Neural cell (in vitro differentiated cells): ENCODE data around the gene RGS3. TPM values are rescaled to one million over a fixed set of nuclear protein-coding genes. Genes with fewer than 3 reads are reported as not detected.

Source experiments
- H2AFZ ChIP-seq: fragments of 200-600, 300-800 bp; sonication (generic), shearing (Covaris generic); 2 replicates; pipeline ENCODE4 v1.6.0; 2014; ENCODE audit warnings: low read depth, mild to moderate bottlenecking, antibody characterized with exemption, low read length, moderate library complexity
- H3F3A ChIP-seq: fragments of 200-600 bp; shearing (Covaris generic); 2 replicates; pipeline ENCODE4 v1.6.1; 2016; ENCODE audit warnings: mild to moderate bottlenecking, moderate library complexity, mixed read lengths, antibody characterized with exemption, low read length; ENCODE audit not compliant: insufficient read depth, poor library complexity, severe bottlenecking
- H3K27ac ChIP-seq: fragments of 200-600, 300-800 bp; sonication (generic), shearing (Covaris generic); 2 replicates; pipeline ENCODE4 v1.5.1; 2014; ENCODE audit warnings: mild to moderate bottlenecking, low read length, moderate library complexity
- H3K27me3 ChIP-seq: fragments of 300-800, 200-600 bp; sonication (generic), shearing (Covaris generic); 2 replicates; pipeline ENCODE4 v1.6.0; 2014; ENCODE audit warnings: mild to moderate bottlenecking, low read depth, low read length, moderate library complexity; ENCODE audit not compliant: insufficient read depth
- H3K36me3 ChIP-seq: fragments of 300-800, 200-600 bp; sonication (generic), shearing (Covaris generic); 2 replicates; pipeline ENCODE4 v1.5.1; 2014; ENCODE audit warnings: mild to moderate bottlenecking, antibody characterized with exemption, low read length, moderate library complexity; ENCODE audit not compliant: insufficient read depth
- H3K4me2 ChIP-seq: fragments of 300-800, 200-600 bp; sonication (generic), shearing (Covaris generic); 2 replicates; pipeline ENCODE4 v1.6.0; 2014; ENCODE audit warnings: mild to moderate bottlenecking, low read length
- H3K4me3 ChIP-seq: fragments of 300-800, 200-600 bp; sonication (generic), shearing (Covaris generic); 2 replicates; pipeline ENCODE4 v1.5.1; 2014; ENCODE audit warnings: mild to moderate bottlenecking, low read length, moderate library complexity
- H3K79me2 ChIP-seq: fragments of 200-600 bp; shearing (Covaris generic); replicated peaks from 2 replicates; pipeline ENCODE4 v1.6.0; 2014; ENCODE audit warnings: mild to moderate bottlenecking, low read length, moderate library complexity; ENCODE audit not compliant: insufficient read depth
- H3K9ac ChIP-seq: fragments of 300-800, 200-600 bp; sonication (generic), shearing (Covaris generic); 2 replicates; pipeline ENCODE4 v1.6.1; 2016; ENCODE audit warnings: mild to moderate bottlenecking, low read length, mixed read lengths
- H3K9me2 ChIP-seq: fragments of 200-600 bp; shearing (Covaris generic); 2 replicates; pipeline ENCODE4 v1.6.1; 2016; ENCODE audit warnings: mild to moderate bottlenecking, low read length, mixed read lengths; ENCODE audit not compliant: insufficient read depth
- H3K9me3 ChIP-seq: fragments of 200-600, 300-800 bp; sonication (generic), shearing (Covaris generic); 2 replicates; pipeline ENCODE4 v1.6.1; 2016; ENCODE audit warnings: mild to moderate bottlenecking, mixed run types, low read length, moderate library complexity, mixed read lengths
- H4K20me1 ChIP-seq: fragments of 200-600 bp; shearing (Covaris generic); 2 replicates; pipeline ENCODE4 v1.6.1; 2016; ENCODE audit warnings: mild to moderate bottlenecking, mixed run types; ENCODE audit not compliant: insufficient read depth
- EP300 ChIP-seq: fragments of 450-650 bp; conservative IDR thresholded peaks from 2 replicates; pipeline ENCODE4 v1.6.1; 2014; ENCODE audit warnings: antibody characterized with exemption, mild to moderate bottlenecking, moderate library complexity; ENCODE audit not compliant: poor library complexity, severe bottlenecking
- EZH2 ChIP-seq: fragments of 200-600, 300-800 bp; shearing (Covaris generic), sonication (generic); IDR thresholded peaks from 2 replicates; pipeline ENCODE4 v1.6.1; 2014; ENCODE audit warnings: antibody characterized with exemption, low read length, borderline replicate concordance, mild to moderate bottlenecking; ENCODE audit not compliant: insufficient read depth, poor library complexity, severe bottlenecking
- MXI1 ChIP-seq: fragments of 450-650 bp; conservative IDR thresholded peaks from 2 replicates; pipeline ENCODE4 v1.6.1; 2014; ENCODE audit warnings: antibody characterized with exemption, mild to moderate bottlenecking; ENCODE audit not compliant: poor library complexity, severe bottlenecking
- POLR2AphosphoS5 ChIP-seq: IDR thresholded peaks from 2 replicates; pipeline ENCODE4 v1.6.1; 2012
- RAD21 ChIP-seq: fragments of 450-650 bp; conservative IDR thresholded peaks from 2 replicates; pipeline ENCODE4 v1.6.1; 2014; ENCODE audit warnings: antibody characterized with exemption, mild to moderate bottlenecking, moderate library complexity
- SMC3 ChIP-seq: fragments of 450-650 bp; conservative IDR thresholded peaks from 2 replicates; pipeline ENCODE4 v1.6.1; 2014; ENCODE audit warnings: antibody characterized with exemption, mild to moderate bottlenecking, moderate library complexity; ENCODE audit not compliant: poor library complexity
- TAF1 ChIP-seq: IDR thresholded peaks from 2 replicates; pipeline ENCODE4 v1.6.1; 2012; ENCODE audit warnings: low read depth
- polyA plus RNA-seq: library from polyadenylated mRNA; depleted of rRNA; stranded (reverse); fragments of >200 nt; gene quantifications from 2 replicates; pipeline ENCODE4 v1.2.3, GENCODE V29; 2014
- TF ChIP-seq, protein P1 (sequence below): IDR thresholded peaks from 2 replicates; pipeline ENCODE4 v1.6.1; 2012; ENCODE audit warnings: borderline replicate concordance
- TF ChIP-seq, protein P2 (sequence below): fragments of 450-650 bp; IDR thresholded peaks from 2 replicates; pipeline ENCODE4 v1.5.1; 2014; ENCODE audit warnings: antibody characterized with exemption, mild to moderate bottlenecking, moderate library complexity; ENCODE audit not compliant: poor library complexity, severe bottlenecking

Gene RGS3
- polyA plus RNA-seq, 1 donor from 2014 or later = 25.3 TPM

DNA sequence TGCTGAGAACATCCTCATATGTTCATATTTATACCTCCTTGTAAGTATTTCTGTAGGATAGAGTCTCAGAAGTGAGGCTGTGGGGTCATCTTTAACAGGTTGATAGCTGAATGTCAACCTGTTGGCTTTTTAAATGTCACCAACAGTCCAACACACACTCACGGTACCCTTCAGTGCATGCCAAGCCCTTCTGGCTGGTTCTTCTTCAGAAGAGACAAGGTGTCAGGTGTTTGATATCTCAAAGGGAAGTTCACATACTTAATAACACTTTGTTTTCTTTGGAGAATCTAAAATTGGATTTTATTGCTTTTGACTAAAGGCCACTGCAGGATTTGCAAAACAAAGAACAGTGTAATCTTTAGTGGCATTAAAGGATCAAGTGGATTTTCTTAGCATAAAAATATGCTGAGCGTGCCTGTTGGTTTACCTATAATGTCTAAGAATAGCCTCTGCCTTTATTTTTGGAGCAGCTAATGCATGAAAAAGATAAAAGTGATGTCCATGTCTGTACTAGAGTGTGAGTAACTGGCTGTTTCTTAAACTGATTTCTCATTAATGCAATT is 58.2 kb downstream of the RGS3 start:
- Histone ChIP-seq H3K9me2 (no peaks in the 10 kb centered on the region), H3K27ac (no peak overlapping the region), H3K9ac (no peak overlapping the region), H3K36me3 (no peaks in the 10 kb centered on the region), H4K20me1 (no peaks in the 10 kb centered on the region), H3K4me2 (no peak overlapping the region), H3K79me2 (no peaks in the 10 kb centered on the region), H3K9me3 (no peaks in the 10 kb centered on the region), H3K27me3 (no peaks in the 10 kb centered on the region), H3F3A (no peaks in the 10 kb centered on the region), H2AFZ (no peak overlapping the region), H3K4me3 (no peak overlapping the region)
- TF ChIP-seq TAF1 (no peak), MXI1 (no peak), EZH2 (no peak), RAD21 (no peak), SMC3 (no peak), EP300 (no peak), POLR2AphosphoS5 (no peak)
- TF ChIP-seq, protein P1, sequence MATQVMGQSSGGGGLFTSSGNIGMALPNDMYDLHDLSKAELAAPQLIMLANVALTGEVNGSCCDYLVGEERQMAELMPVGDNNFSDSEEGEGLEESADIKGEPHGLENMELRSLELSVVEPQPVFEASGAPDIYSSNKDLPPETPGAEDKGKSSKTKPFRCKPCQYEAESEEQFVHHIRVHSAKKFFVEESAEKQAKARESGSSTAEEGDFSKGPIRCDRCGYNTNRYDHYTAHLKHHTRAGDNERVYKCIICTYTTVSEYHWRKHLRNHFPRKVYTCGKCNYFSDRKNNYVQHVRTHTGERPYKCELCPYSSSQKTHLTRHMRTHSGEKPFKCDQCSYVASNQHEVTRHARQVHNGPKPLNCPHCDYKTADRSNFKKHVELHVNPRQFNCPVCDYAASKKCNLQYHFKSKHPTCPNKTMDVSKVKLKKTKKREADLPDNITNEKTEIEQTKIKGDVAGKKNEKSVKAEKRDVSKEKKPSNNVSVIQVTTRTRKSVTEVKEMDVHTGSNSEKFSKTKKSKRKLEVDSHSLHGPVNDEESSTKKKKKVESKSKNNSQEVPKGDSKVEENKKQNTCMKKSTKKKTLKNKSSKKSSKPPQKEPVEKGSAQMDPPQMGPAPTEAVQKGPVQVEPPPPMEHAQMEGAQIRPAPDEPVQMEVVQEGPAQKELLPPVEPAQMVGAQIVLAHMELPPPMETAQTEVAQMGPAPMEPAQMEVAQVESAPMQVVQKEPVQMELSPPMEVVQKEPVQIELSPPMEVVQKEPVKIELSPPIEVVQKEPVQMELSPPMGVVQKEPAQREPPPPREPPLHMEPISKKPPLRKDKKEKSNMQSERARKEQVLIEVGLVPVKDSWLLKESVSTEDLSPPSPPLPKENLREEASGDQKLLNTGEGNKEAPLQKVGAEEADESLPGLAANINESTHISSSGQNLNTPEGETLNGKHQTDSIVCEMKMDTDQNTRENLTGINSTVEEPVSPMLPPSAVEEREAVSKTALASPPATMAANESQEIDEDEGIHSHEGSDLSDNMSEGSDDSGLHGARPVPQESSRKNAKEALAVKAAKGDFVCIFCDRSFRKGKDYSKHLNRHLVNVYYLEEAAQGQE = no peak
- TF ChIP-seq, protein P2, sequence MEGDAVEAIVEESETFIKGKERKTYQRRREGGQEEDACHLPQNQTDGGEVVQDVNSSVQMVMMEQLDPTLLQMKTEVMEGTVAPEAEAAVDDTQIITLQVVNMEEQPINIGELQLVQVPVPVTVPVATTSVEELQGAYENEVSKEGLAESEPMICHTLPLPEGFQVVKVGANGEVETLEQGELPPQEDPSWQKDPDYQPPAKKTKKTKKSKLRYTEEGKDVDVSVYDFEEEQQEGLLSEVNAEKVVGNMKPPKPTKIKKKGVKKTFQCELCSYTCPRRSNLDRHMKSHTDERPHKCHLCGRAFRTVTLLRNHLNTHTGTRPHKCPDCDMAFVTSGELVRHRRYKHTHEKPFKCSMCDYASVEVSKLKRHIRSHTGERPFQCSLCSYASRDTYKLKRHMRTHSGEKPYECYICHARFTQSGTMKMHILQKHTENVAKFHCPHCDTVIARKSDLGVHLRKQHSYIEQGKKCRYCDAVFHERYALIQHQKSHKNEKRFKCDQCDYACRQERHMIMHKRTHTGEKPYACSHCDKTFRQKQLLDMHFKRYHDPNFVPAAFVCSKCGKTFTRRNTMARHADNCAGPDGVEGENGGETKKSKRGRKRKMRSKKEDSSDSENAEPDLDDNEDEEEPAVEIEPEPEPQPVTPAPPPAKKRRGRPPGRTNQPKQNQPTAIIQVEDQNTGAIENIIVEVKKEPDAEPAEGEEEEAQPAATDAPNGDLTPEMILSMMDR = no peak

DNA sequence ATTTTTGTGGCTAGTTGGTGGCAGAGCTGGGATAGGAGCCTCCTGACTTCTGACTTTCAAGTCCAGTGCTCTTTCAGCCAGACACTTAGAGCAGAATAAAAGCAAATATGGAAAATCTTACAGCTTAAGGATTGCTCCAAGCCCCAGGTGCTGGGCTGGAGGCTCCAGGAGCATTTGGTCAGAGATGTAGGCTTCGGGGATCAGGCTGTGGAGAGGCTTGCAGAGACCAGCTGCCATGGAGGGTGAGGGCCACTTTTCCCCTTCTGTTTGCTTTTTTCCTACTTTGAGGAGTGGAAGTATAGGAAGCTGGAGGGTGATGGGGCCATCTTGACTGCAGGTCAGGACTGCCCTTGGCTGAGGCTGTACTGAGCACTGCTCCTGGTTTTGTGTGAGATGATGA is 58.9 kb downstream of the RGS3 start:
- H3F3A ChIP-seq = no peaks in the 10 kb centered on the region
- no peaks in the 10 kb centered on the region for H3K79me2 ChIP-seq
- no peak for TF ChIP-seq POLR2AphosphoS5
- TF ChIP-seq RAD21 = no peak
- TF ChIP-seq, protein P1 = no peak
- no peak for TF ChIP-seq SMC3
- no peak overlapping the region for H3K27ac ChIP-seq
- H3K27me3 ChIP-seq = no peaks in the 10 kb centered on the region
- H2AFZ ChIP-seq = no peak overlapping the region
- H3K9me2 ChIP-seq = no peaks in the 10 kb centered on the region
- no peak overlapping the region for H3K4me2 ChIP-seq
- no peak overlapping the region for H3K9ac ChIP-seq
- no peaks in the 10 kb centered on the region for H3K36me3 ChIP-seq
- no peaks in the 10 kb centered on the region for H4K20me1 ChIP-seq
- no peaks in the 10 kb centered on the region for H3K9me3 ChIP-seq
- H3K4me3 ChIP-seq = no peak overlapping the region
